ENCODE results near the gene DBNL.
"Not testable (repeated sequence)": the region's sequence is repeated elsewhere in the genome, so short reads cannot be mapped to it uniquely, and the experiment has no call there.

GRCh38 chr7:44038961-44039558 is 5.4 kb upstream of the DBNL start:
- TF ChIP-seq EZH2phosphoT487 (conservative IDR thresholded peaks at IDR 0.05; ENCODE audit: low read length); CTCF (IDR thresholded peaks at IDR 0.05; ENCODE audit: insufficient read depth, low read length, poor library complexity, severe bottlenecking): not testable (repeated sequence)

All from SU-DHL-6 (cell line).